GM19372 (cell line): ENCODE data around the gene CPNE9.

Experiments used
- ATAC-seq: cut with Tn5 transposase; IDR thresholded peaks from one replicate; pipeline ENCODE4 v1.9.1; 2021; ENCODE audit warnings: mild to moderate bottlenecking, low read depth, moderate library complexity; ENCODE audit not compliant: unreplicated experiment

The CPNE9 gene

GRCh38 chr3:9713142-9713541 lies 9.5 kb downstream of the CPNE9 start:
- ATAC-seq = no peak

DNA sequence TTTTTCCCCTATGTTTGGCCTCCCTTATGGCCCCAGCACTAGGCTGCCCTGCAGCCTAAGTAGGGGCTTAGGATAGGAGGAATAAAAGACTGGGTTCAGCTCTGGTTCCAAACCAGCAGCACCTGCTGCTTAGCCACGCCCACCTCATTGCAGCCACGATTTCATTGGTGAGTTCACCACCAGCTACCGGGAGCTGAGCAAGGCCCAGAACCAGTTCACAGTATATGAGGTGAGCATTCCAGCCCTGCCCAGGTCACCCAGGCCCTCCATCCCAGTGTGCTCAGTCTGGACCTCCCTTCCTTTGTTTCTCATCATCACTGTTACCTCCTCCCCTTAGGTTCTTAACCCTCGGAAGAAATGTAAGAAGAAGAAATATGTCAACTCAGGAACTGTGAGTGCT lies 11.5 kb downstream of the CPNE9 start:
- ATAC-seq = no peak

DNA sequence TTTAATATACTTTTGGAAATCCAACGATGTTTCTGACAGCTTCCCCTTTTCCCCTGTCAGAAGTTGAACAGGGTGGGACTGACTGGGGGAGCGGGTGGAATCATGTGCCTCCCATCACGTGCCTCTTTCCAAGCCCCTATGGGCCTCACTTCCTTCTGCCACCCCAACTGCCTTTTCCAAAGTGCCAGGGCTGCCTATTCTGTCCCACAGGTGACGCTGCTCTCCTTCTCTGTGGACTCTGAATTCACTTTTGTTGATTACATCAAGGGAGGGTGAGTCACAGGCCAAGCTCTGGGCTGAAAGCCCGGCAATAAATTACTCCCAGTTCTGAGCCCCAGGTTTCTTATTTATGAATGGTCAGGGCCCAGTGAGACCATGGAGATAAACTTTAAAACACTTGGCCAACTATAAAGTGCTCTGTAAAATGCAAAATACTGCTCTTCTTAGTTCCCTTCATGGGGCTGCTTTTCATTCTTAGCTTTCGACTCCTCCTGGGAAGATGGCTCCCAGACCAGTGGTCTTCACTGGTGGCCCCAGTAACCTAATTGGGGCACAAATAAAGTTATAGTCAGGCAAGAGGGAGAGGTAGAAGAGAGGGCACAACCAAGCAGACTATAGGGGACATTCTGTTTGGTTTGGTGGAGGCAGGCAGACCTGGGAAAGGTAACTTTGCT lies 12.3 kb downstream of the CPNE9 start:
- ATAC-seq = no peak

- ATAC-seq = no peak
Measured at GRCh38 chr3:9716801-9717555, 13.3 kb downstream of the CPNE9 start.

DNA sequence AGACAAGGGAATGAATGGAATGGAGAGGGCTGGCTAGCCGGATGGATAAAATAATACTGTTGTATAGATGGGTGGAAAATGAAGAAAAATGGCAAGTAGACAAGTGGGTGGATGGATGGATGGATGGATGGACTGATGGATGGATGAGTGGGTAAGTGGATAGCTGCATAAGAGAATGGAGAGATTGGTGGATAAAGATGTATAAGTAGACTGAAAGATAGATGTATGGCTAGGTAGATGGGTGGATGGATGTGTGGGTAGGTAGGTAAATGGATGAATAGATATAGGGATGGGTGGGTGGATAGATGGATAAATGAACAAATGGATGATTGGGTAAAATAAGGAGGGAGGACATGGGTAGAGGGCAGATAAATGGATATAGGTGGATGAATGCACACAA lies 13.9 kb downstream of the CPNE9 start:
- ATAC-seq = no peak

- no peak for ATAC-seq
Measured at GRCh38 chr3:9718118-9718517, 14.5 kb downstream of the CPNE9 start.

DNA sequence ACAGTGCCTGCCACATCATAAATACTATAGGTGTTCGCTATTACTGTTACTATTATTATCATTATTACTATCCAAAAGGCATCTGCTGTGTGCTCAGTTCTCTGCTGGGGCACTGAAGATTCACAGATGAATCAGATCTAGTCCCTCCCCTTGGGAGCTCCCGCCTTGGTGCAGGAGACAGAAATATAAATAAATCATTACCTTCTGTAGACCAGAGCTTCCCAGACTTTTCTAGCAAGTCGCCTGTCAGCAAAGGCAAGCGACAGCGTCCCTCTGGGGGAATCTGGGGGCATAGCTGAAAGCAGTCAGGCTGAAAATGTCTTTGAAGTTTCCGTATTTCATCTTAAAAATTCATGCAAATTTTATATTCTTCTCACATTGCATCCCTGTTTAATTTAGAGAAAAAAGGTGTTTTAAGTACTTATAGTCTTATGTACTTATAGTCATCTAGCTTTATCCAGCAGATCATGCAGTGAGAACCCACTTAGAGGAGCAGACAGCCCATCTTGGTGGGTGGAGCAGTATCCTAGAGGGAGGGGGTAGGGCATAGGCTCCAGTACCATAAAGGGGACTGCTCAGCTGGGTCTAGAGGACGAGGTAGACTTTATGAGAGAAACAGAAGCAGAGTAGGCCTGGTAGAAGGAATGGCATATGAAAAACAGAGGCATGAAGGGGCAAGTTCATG lies 17.5 kb downstream of the CPNE9 start:
- no peak for ATAC-seq

DNA sequence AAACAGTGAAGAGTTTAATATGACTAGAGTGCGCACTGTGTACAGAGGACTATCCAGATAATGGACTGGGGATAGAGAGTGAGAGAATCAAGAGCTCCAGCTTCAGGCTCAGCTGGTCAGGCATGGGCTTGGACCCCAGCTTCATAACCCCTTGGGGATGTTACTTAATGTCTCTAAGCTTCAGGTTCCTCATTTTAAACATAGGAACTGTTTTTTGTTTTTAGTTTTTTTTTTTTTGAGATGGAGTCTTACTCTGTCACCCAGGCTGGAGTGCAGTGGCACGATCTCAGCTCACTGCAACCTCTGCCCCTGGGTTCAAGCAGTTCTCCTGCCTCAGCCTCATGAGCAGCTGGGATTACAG lies 18.0 kb downstream of the CPNE9 start:
- ATAC-seq = no peak

DNA sequence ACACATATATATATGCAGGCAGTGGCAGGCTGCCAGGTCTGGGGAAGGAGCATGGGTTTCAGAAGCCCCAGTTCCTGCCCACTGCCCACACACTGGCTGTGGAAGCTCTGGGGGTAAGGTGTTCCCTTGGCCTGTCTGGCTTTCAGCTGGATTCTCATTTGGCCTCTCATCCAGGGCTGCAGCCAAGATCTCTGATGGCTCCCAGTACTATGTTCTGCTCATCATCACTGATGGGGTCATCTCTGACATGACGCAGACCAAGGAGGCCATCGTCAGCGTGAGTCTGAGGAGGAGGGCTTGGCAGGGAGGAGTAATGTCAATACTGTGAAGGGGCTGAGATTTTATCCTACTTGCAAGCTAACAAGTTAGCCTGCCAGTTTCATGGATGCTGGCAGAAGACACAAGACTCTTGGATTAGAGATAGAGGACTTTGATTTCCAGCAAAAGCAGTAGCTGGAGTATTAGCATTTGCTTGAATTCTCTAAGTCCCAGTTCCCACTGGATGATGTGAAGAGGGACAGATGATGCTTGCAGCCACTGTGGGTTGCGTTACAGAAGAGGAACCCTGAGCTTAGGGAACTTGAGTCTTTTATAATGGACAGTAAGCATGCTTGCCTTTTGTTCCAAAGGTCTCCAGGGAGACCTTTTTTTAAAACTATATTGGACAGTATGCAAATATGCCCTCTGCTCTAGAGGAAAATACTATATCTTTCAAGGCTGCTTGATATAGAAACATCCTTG lies 22.3 kb downstream of the CPNE9 start:
- ATAC-seq = no peak

- peak; percentile 25 for ATAC-seq
Measured at GRCh38 chr3:9727041-9727595, 23.5 kb downstream of the CPNE9 start.

DNA sequence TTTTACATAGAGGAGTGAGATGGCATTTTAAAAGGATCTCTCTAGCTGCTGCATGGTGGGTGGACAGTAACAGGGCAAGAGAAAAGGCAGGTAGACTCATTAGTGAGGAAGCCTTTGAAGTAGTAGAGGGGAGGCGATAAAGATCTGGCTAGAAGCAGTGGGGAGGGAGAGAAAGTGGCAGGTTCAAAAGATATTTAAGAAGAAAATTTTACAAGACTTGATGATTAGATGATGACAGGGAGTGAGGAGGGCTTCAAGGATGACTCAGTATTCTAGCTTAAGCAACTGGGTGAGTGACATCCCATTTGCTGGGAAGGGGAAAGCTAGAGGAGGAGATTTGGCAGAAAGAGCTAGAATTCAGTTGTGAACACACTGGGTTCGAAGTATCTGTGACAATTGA lies 24.1 kb downstream of the CPNE9 start:
- ATAC-seq = no peak

- no peak for ATAC-seq
Measured at GRCh38 chr3:9729419-9729818, 25.8 kb downstream of the CPNE9 start.

GRCh38 chr3:9730657-9731205 lies 27.1 kb downstream of the CPNE9 start:
- ATAC-seq = peak; percentile 40

GRCh38 chr3:9731206-9732079 lies 27.8 kb downstream of the CPNE9 start, which contains the start of gene BRPF1:
TSS of gene BRPF1 (plus strand) at chr3:9731735. CDS start at chr3:9734141, 2,406 bp downstream.
- peak; percentile 87 for ATAC-seq

DNA sequence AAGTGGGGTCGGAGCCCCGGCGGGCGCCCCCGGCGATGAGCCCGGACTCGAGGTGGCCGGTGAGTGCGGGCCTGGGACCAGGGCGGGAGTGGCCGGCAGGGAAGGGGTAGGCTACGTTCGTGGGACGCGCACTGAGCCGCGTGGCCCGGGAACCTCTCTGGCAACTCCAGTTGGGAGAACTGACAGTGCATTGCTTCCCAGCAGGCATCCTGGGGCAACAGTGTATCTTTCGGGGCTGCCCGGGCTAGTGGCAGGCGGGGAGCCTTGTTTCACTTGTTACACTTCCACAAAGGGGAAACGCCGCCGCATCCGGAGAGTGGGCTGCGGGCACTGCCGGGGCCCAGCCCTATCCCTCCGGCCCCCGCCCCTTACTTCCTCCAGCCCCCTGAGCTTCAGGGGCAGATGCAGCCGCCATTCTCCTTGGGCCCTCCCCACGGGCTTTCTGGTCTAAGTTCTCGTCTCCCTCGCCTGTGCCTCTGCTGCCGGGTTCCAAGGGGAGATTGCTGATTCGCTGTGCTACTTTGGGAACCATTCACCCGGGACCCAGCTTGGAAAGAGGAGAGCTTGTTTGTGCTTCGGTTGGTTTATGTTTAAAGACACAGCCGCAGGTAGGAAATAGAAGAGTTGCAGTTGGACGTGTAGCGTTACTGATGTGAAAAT lies 28.6 kb downstream of the CPNE9 start:
- no peak for ATAC-seq

- ATAC-seq = no peak
Measured at GRCh38 chr3:9732740-9733115, 29.1 kb downstream of the CPNE9 start.

- no peak for ATAC-seq
Measured at GRCh38 chr3:9736831-9737230, 33.2 kb downstream of the CPNE9 start.

DNA sequence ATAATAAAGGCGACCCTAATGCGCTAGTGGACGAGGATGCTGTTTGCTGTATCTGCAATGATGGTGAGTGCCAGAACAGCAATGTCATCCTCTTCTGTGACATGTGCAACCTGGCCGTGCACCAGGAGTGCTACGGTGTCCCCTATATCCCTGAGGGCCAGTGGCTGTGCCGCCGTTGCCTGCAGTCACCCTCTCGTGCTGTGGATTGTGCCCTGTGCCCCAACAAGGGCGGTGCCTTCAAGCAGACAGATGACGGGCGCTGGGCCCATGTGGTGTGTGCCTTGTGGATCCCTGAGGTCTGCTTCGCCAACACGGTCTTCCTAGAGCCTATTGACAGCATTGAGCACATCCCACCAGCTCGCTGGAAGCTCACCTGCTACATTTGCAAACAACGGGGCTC lies 35.5 kb downstream of the CPNE9 start:
- ATAC-seq = no peak

- no peak for ATAC-seq
Measured at GRCh38 chr3:9742560-9742959, 38.9 kb downstream of the CPNE9 start.
